Frontal cortex (tissue), 4 donors: Measurements from ENCODE around the gene GADL1. TPM values are rescaled to one million over a fixed set of nuclear protein-coding genes. Genes with fewer than 3 reads are reported as not detected.

ENCODE experiments used
- DNase-seq, 2 donors: peaks; one replicate each; pipeline ENCODE4 v3.0.0; 2012; ENCODE audit warnings: low spot score in 2 of 2
- FAIRE-seq: peaks from 2 replicates; lab custom pipeline; 2012; peaks lifted over from hg19 to GRCh38; lab: Jason Lieb, UNC
- total RNA-seq: library from RNA; depleted of rRNA; stranded (reverse); fragments of >200 nt; gene quantifications from one replicate; pipeline ENCODE4 v1.2.3, GENCODE V29; 2014
- donor health status: control.
- donor health status: control.
- donor health status: control.

The GADL1 gene
- total RNA-seq, 1 donor from 2014 or later = 5.3 TPM

- DNase-seq = no peak
These were observed 191.5 kb downstream of the GADL1 start for GRCh38 chr3:30702828-30703397.

GRCh38 chr3:30702038-30702827 is 192.2 kb downstream of the GADL1 start:
- DNase-seq (no peak), FAIRE-seq (no peak)

More at GRCh38 chr3:30702828-30703397, 191.5 kb downstream of the GADL1 start:
- no peak for FAIRE-seq

DNA sequence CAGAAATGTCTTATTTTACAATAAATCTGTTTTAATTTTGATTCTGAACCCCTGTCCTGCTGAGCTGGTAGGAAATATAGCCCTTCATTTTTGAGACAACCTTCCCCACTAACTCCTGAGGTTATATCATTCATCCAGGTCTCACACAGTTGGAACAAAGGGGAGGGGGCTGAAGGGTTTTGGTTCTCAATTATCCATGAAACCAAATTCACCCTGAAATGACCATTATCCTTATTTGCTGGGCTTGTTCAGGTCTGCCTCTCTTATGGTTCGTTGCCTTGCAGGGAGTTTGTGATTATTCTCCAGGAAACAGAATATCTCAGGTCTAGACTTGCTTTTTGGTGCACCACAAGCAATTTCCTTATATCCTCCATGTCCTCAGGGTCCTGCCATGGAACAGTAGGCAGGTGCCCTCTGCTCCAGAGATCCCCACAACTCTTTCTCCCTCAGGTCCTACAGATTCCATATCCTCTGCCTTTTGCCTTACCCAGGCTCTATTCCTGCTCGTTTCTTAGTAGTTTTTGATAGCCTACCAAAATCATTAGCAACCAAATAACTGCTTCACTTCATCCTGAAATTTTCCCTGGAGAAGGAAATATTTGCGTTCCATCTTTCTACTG is 193.6 kb downstream of the GADL1 start:
- DNase-seq (no peak), FAIRE-seq (no peak)

DNA sequence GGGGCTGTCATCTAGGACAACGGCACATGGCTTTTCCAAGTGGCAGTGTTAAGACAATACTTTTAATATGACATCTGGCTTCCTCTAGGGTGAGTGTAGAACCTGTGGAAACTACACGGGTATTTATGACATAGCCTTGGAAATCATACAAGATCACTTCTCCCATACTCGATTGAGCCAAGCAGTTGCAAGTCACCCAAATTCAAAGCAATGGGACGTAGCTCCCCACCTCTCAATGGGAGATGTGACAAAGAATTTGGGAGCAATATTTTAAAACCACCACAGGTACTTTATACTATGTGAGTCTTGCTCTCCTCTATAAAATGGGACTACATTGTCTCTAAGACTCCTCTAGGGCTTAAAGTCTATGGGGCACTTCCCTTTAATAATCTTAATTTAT is 194.5 kb downstream of the GADL1 start:
- FAIRE-seq (no peak), DNase-seq (no peak)

- FAIRE-seq (no peak), DNase-seq (no peak)
These were observed 195.9 kb downstream of the GADL1 start for GRCh38 chr3:30698549-30698948.

- DNase-seq (no peak), FAIRE-seq (no peak)
These were observed 197.6 kb downstream of the GADL1 start for GRCh38 chr3:30696896-30697295.

DNA sequence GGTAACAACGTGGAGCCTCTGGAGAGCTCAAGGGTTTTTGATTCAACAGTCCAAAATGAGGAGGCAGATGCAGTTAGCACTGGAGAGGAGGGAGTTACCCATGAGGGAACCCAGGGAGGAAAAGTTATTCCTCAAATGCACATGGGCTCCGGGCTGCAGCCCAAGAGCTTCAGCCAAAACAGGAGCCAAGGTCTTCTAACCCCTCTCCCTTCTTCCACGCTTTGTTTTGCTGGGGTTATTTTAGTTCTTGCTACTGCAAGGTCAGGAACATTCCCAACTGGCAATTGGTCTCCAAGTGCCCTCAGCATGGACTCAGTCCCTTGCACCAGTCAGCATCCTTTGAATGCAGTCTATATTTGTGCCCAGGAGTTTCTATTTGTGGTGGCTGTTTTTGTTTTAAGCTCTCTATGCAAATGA is 198.1 kb downstream of the GADL1 start:
- DNase-seq (no peak), FAIRE-seq (no peak)

DNA sequence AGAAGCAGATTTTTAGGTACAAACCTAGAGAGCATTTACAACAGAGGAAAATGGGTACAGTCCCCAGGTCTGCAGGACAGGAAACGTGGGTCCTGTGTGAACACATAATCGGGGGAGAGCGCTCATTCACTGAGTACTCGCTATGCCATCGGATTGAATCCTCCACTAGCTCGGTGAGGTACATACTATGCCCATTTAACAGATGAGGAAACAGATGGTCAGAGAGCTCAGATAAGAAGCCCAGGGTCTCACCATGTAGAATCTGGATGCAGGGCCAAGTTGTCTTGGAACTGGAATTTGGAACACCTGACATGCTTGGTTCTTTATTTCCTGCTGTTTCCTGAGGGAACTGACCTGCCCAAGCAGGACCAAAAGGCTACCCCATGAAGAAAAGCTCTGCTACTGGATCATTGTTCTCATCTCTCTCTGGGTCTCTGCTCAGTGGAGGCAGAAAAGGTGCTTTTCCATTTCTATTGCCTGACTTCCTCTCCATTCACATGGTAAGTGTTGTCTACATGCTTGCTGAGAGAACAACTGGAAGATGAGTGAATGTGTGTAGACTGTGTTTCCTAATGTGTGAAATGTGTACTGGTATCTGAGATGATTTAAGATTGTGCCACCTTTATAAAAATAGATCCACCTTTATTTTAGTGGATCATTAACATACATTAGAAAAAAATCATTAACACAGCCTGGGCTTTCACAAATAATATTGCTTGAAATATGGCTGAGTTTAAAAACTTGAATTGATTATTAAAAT is 199.0 kb downstream of the GADL1 start:
- DNase-seq = no peak
- no peak for FAIRE-seq

DNA sequence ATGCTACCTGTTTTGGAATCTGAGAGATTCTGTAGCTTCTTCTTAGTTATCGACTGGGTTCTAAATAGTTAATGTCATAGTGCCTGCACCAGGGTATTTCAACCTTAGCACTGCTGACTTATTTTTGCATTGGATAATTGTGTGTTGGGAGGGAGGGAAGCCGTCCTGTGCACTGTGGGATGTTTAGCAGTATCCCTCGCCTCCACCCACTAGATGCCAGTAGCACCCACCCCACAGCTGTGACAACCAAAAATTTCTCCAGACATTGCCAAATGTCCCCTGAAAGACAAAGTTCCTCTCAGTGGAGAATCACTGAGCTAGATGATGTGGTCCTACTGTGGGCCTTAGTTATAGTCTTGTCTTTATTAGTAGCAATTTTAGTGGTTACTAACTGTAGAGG is 199.8 kb downstream of the GADL1 start:
- FAIRE-seq = no peak

DNA sequence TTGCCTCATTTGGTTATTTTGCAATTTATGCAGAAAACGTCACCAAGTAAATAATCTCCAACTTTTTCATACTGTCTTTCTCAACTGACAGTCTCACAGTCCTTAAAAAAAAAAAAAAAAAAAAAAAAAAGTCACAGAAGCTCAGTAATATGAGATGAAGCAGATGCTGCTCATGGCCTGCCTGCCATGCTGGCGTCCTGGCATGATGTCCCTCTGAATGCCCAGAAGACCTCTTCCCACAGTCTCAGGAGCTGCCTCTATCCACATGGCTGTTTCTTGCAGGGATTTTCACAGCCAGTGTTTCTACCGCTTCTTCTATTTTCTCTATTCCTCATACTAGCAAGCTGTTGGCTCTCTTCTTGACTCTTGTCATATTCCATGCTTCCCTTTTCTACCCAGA is 200.3 kb downstream of the GADL1 start:
- FAIRE-seq (no peak), DNase-seq (no peak)

More for the DNA sequence above, 199.8 kb downstream of the GADL1 start:
- DNase-seq = no peak

DNA sequence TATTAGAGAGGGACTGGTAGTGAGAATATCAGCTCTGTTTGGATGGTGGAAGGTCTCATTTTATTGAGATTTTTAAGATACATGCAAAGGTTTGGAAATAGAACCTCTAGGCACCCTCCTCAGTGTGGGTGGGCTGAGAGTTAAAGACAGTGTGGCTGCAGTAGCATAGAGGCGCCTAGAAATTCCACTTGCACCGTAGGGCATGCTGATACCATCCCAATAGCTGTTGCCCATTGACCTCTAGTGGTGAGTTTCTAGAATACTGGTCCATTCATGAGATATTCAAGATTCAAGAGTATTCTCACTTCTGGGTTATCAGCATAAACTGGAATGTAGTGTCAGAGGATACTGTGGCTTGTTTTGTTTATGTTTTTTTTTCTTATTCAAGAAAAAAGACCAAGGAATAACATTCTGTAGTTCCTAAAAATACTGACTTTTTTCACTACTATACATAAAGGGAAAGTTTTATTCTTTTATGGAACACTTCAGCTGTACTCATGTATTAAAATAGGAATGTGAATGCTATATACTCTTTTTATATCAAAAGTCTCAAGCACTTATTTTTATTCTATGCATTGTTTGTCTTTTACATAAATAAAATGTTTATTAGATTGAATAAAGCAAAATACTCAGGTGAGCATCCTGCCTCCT is 200.9 kb downstream of the GADL1 start:
- DNase-seq = peak; percentile 13 to 49
- peak; percentile 48 for FAIRE-seq

- FAIRE-seq = no peak
These were observed 201.8 kb downstream of the GADL1 start for GRCh38 chr3:30692498-30693130.

GRCh38 chr3:30691944-30692343 is 202.5 kb downstream of the GADL1 start:
- FAIRE-seq (no peak), DNase-seq (no peak)

More at GRCh38 chr3:30692498-30693130, 201.8 kb downstream of the GADL1 start:
- DNase-seq = no peak

- FAIRE-seq (no peak), DNase-seq (no peak)
These were observed 203.1 kb downstream of the GADL1 start for GRCh38 chr3:30691249-30691880.

GRCh38 chr3:30690199-30690598 is 204.3 kb downstream of the GADL1 start:
- no peak for FAIRE-seq
- no peak for DNase-seq

DNA sequence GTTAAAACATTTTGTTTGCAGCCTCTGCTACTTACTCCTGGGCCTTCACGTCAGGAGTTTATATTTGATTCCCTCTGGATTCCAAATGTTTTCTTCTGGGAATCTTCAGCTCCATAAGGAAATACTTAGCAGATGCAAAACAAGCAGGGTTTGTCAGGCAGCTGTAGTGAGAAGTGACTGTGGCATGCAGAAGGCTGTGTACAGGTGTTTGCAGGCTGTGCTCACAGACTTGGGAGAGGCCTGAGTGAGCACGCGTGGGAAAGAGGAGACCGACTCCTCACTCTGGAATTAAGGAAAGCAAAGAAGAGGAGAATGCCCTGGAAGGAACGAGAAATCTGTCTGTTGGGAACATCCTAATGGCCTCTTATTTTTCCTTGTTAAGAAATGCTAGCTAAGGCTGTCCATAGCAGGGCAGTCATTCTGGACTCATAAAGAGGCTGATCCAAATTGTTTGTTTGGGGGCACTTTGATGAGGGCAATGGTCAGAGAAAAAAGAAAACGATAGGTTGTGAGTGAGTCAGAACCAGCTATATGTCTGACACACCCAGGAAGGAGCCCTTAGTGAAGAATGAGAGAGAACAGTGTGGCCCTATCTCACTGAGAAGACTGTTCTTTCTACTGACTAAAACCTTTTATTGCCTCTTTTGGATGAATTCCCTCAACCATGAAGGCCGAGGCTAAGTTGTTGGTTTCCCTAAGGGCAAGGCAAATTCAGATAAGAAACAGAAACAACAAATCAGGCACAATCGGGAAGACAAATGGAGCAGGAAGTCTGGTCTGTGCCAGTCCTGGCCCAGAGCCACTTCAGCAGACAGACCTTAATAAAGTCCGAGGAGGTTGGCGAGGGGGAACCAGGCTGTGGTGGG is 205.5 kb downstream of the GADL1 start:
- no peak for FAIRE-seq

GRCh38 chr3:30687930-30688570 is 206.4 kb downstream of the GADL1 start:
- DNase-seq = no peak
- FAIRE-seq = no peak

More for the DNA sequence above, 205.5 kb downstream of the GADL1 start:
- no peak for DNase-seq
